OCI-LY1 (cell line): Measurements from ENCODE around the gene SALL1.

Experiments used
- H2AFZ ChIP-seq: fragments of 200-600 bp; sonication (generic), shearing (Covaris generic); 2 replicates; pipeline ENCODE4 v1.6.0; 2014; ENCODE audit warnings: antibody characterized with exemption, mild to moderate bottlenecking, low read length
- H3F3A ChIP-seq: fragments of 200-600 bp; sonication (generic), shearing (Covaris generic); 2 replicates; pipeline ENCODE4 v1.6.0; 2014; ENCODE audit warnings: mild to moderate bottlenecking, antibody characterized with exemption, low read length, moderate library complexity; ENCODE audit not compliant: insufficient read depth
- H3K27ac ChIP-seq: fragments of 200-600 bp; sonication (generic); 2 replicates; pipeline ENCODE4 v1.5.1; 2014; ENCODE audit warnings: low read length, mixed run types, mild to moderate bottlenecking, low read depth; ENCODE audit not compliant: poor library complexity, severe bottlenecking
- H3K27me3 ChIP-seq: fragments of 200-600 bp; sonication (generic); 2 replicates; pipeline ENCODE4 v1.6.0; 2014; ENCODE audit warnings: antibody characterized with exemption, mild to moderate bottlenecking, low read length, moderate library complexity; ENCODE audit not compliant: insufficient read depth
- H3K36me3 ChIP-seq: fragments of 200-600 bp; sonication (generic); 2 replicates; pipeline ENCODE4 v1.6.1; 2014; ENCODE audit warnings: mild to moderate bottlenecking, antibody characterized with exemption, low read length, moderate library complexity, mixed read lengths; ENCODE audit not compliant: insufficient read depth
- H3K4me1 ChIP-seq: fragments of 200-600 bp; sonication (generic); 2 replicates; pipeline ENCODE4 v1.5.1; 2014; ENCODE audit warnings: mild to moderate bottlenecking, low read length, moderate library complexity; ENCODE audit not compliant: insufficient read depth, severe bottlenecking
- H3K4me2 ChIP-seq: fragments of 200-600 bp; sonication (generic), shearing (Covaris generic); 2 replicates; pipeline ENCODE4 v1.6.1; 2014; ENCODE audit warnings: low read length
- H3K4me3 ChIP-seq: fragments of 200-600 bp; sonication (generic); 2 replicates; pipeline ENCODE4 v1.5.1; 2014; ENCODE audit warnings: low read length, low read depth, mild to moderate bottlenecking, mixed read lengths; ENCODE audit not compliant: poor library complexity, severe bottlenecking
- H3K79me2 ChIP-seq: fragments of 200-600 bp; shearing (Covaris generic); 2 replicates; pipeline ENCODE4 v1.6.1; 2016; ENCODE audit warnings: mixed run types, low read length, mixed read lengths; ENCODE audit not compliant: insufficient read depth
- H3K9ac ChIP-seq: fragments of 200-600 bp; sonication (generic), shearing (Covaris generic); 2 replicates; pipeline ENCODE4 v1.6.1; 2014; ENCODE audit warnings: mild to moderate bottlenecking, low read length, mixed read lengths
- H3K9me2 ChIP-seq: fragments of 200-600 bp; sonication (generic), shearing (Covaris generic); 2 replicates; pipeline ENCODE4 v1.6.1; 2014; ENCODE audit warnings: low read depth, mild to moderate bottlenecking, low read length, mixed read lengths
- H3K9me3 ChIP-seq: fragments of 200-600 bp; shearing (Covaris generic); 2 replicates; pipeline ENCODE4 v1.6.1; 2014; ENCODE audit warnings: low read length, mixed read lengths
- H4K20me1 ChIP-seq: fragments of 200-600 bp; sonication (generic), shearing (Covaris generic); 2 replicates; pipeline ENCODE4 v1.6.0; 2016; ENCODE audit warnings: mild to moderate bottlenecking, low read length; ENCODE audit not compliant: insufficient read depth
- CTCF ChIP-seq: fragments of 200-600 bp; sonication (generic), shearing (Covaris generic); IDR thresholded peaks from 2 replicates; pipeline ENCODE4 v1.5.1; 2017; ENCODE audit warnings: mild to moderate bottlenecking, antibody characterized with exemption, low read length, moderate library complexity, mixed read lengths
- EZH2 ChIP-seq: fragments of 200-600 bp; sonication (generic), shearing (Covaris generic); IDR thresholded peaks from 2 replicates; pipeline ENCODE4 v1.8.0; 2017; ENCODE audit warnings: borderline replicate concordance, mixed run types, mild to moderate bottlenecking, antibody characterized with exemption, low read length, moderate library complexity, mixed read lengths

The SALL1 gene

GRCh38 chr16:51155820-51156806 lies 5.0 kb upstream of the SALL1 start:
- TF ChIP-seq EZH2: no peak
- no peak for TF ChIP-seq CTCF
- no peak overlapping the region for H3K4me3 ChIP-seq
- H3K79me2 ChIP-seq: no peaks in the 10 kb centered on the region
- H4K20me1 ChIP-seq: no peaks in the 10 kb centered on the region
- no peak overlapping the region for H3K27ac ChIP-seq
- H3K9ac ChIP-seq: no peak overlapping the region
- no peaks in the 10 kb centered on the region for H3K27me3 ChIP-seq
- no peaks in the 10 kb centered on the region for H3K4me1 ChIP-seq
- H3K9me2 ChIP-seq: no peaks in the 10 kb centered on the region
- no peak overlapping the region for H2AFZ ChIP-seq
- H3K4me2 ChIP-seq: no peak overlapping the region
- no peaks in the 10 kb centered on the region for H3K36me3 ChIP-seq
- H3F3A ChIP-seq: no peaks in the 10 kb centered on the region
- no peaks in the 10 kb centered on the region for H3K9me3 ChIP-seq

GRCh38 chr16:51155199-51155607 lies 4.1 kb upstream of the SALL1 start:
- Histone ChIP-seq H3K4me1 (no peaks in the 10 kb centered on the region), H3K9me2 (no peaks in the 10 kb centered on the region), H3K36me3 (no peaks in the 10 kb centered on the region), H3K9ac (no peak overlapping the region), H3K27ac (no peak overlapping the region), H4K20me1 (no peaks in the 10 kb centered on the region), H3K9me3 (no peaks in the 10 kb centered on the region), H2AFZ (no peak overlapping the region), H3K4me2 (no peak overlapping the region), H3K27me3 (no peaks in the 10 kb centered on the region), H3F3A (no peaks in the 10 kb centered on the region), H3K4me3 (no peak overlapping the region), H3K79me2 (no peaks in the 10 kb centered on the region)
- TF ChIP-seq CTCF (no peak), EZH2 (no peak)

- no peaks in the 10 kb centered on the region for H3K9me2 ChIP-seq
- H3K36me3 ChIP-seq: no peaks in the 10 kb centered on the region
- H3K79me2 ChIP-seq: no peaks in the 10 kb centered on the region
- H3K4me2 ChIP-seq: no peak overlapping the region
- H2AFZ ChIP-seq: no peak overlapping the region
- no peaks in the 10 kb centered on the region for H3K27me3 ChIP-seq
- H3K9me3 ChIP-seq: no peaks in the 10 kb centered on the region
- no peak overlapping the region for H3K9ac ChIP-seq
- no peaks in the 10 kb centered on the region for H3K4me1 ChIP-seq
- no peak overlapping the region for H3K4me3 ChIP-seq
- H4K20me1 ChIP-seq: no peaks in the 10 kb centered on the region
- TF ChIP-seq EZH2 (no peak), CTCF (no peak)
- no peaks in the 10 kb centered on the region for H3F3A ChIP-seq
- no peak overlapping the region for H3K27ac ChIP-seq
These were observed 3.5 kb upstream of the SALL1 start for GRCh38 chr16:51154271-51155171.
